Measurements from ENCODE around the gene SULT1C2.

GRCh38 chr2:108266218-108266617 is 22.5 kb upstream of the SULT1C2 start:
- TF ChIP-seq POLR2A (IDR thresholded peaks at IDR 0.05; ENCODE audit: low read length), result no peak
- TF ChIP-seq GATA1 (IDR thresholded peaks at IDR 0.05; ENCODE audit: low read depth, low read length), result no peak

Measured in erythroblast (primary cell).